H1 (cell line): ENCODE measurements around the gene DCTN1. TPM values are rescaled to one million over a fixed set of nuclear protein-coding genes. Genes with fewer than 3 reads are reported as not detected.

Experiments used
- CTCF ChIA-PET: fragments of 300-600 bp; sonication (Branson Sonifier 250); formaldehyde crosslinking; loops from one replicate; lab custom pipeline; 2021; ENCODE audit not compliant: partially characterized antibody; lab: Charles Lee
- POLR2A ChIA-PET: fragments of 300-600 bp; sonication (Branson Sonifier 250); formaldehyde crosslinking; loops from one replicate; lab custom pipeline; 2021; ENCODE audit warnings: inconsistent platforms; ENCODE audit not compliant: partially characterized antibody; lab: Charles Lee
- DNase-seq, 2 experiments: peaks; one replicate each; pipeline versions ENCODE4 v3.0.0 to v3.0.0-alpha.2; 2010 to 2022; ENCODE audit warnings: low spot score in 2 of 2, low read depth in 1 of 2, mixed read lengths in 1 of 2
- FAIRE-seq: peaks from 2 replicates; lab custom pipeline; 2011; peaks lifted over from hg19 to GRCh38; lab: Jason Lieb, UNC
- H2AFZ ChIP-seq: 2 replicates; pipeline ENCODE4 v1.8.1; 2012; ENCODE audit warnings: low read length, inconsistent platforms
- H2AK5ac ChIP-seq: 2 replicates; pipeline ENCODE4 v1.6.1; 2013; ENCODE audit warnings: low read depth, low read length
- H2BK120ac ChIP-seq: replicated peaks from 2 replicates; pipeline ENCODE3; 2013; ENCODE audit warnings: low read depth, low read length, inconsistent platforms
- H2BK12ac ChIP-seq: 2 replicates; pipeline ENCODE4 v1.6.1; 2013; ENCODE audit warnings: low read depth, low read length
- H2BK15ac ChIP-seq: 2 replicates; pipeline ENCODE4 v1.6.1; 2013; ENCODE audit warnings: low read length
- H2BK20ac ChIP-seq: 2 replicates; pipeline ENCODE4 v1.6.1; 2013; ENCODE audit warnings: low read length
- H2BK5ac ChIP-seq: 2 replicates; pipeline ENCODE4 v1.6.1; 2013; ENCODE audit warnings: low read depth, low read length
- H3K14ac ChIP-seq: 2 replicates; pipeline ENCODE4 v1.6.1; 2013; ENCODE audit warnings: inconsistent platforms; ENCODE audit not compliant: insufficient read length
- H3K18ac ChIP-seq: 2 replicates; pipeline ENCODE4 v1.6.1; 2013; ENCODE audit warnings: low read length; ENCODE audit errors: extremely low read depth
- H3K23ac ChIP-seq: 2 replicates; pipeline ENCODE4 v1.6.1; 2013; ENCODE audit warnings: inconsistent platforms; ENCODE audit not compliant: insufficient read length
- H3K23me2 ChIP-seq: 2 replicates; pipeline ENCODE4 v1.6.1; 2013; ENCODE audit warnings: low read depth, low read length
- H3K27ac ChIP-seq: 2 replicates; pipeline ENCODE4 v1.6.1; 2011; ENCODE audit warnings: low read depth, low read length, inconsistent platforms
- H3K27me3 ChIP-seq, 4 experiments: replicated peaks in 1 of 4; 1 replicate in 1 of 4; 2 replicates in 3 of 4; pipeline versions ENCODE4 v1.6.1 to v1.8.1; 2011 to 2013; ENCODE audit warnings: low read length in 3 of 4, mild to moderate bottlenecking in 3 of 4, inconsistent platforms in 2 of 4, mixed read lengths in 2 of 4, moderate library complexity in 1 of 4; ENCODE audit not compliant: control insufficient read depth in 3 of 4, insufficient read depth in 3 of 4; ENCODE audit errors: extremely low read depth in 1 of 4
- H3K36me3 ChIP-seq, 4 experiments: 2 replicates each; pipeline versions ENCODE4 v1.6.1 to v1.8.1; 2011 to 2013; ENCODE audit warnings: mild to moderate bottlenecking in 4 of 4, low read length in 3 of 4, moderate library complexity in 2 of 4, control low read depth in 1 of 4, inconsistent platforms in 1 of 4; ENCODE audit not compliant: insufficient read depth in 4 of 4, control insufficient read depth in 2 of 4
- H3K4ac ChIP-seq: replicated peaks from 2 replicates; pipeline ENCODE3; 2013; ENCODE audit warnings: low read length, low read depth, mixed read lengths, inconsistent platforms; ENCODE audit not compliant: insufficient read length
- H3K4me1 ChIP-seq, 4 experiments: replicated peaks in 1 of 4; 1 replicate in 1 of 4; 2 replicates in 3 of 4; pipeline versions ENCODE4 v1.6.1 to v1.8.1; 2011 to 2013; ENCODE audit warnings: low read length in 3 of 4, inconsistent platforms in 2 of 4, mixed read lengths in 1 of 4; ENCODE audit not compliant: insufficient read depth in 4 of 4, control insufficient read depth in 3 of 4
- H3K4me2 ChIP-seq, 2 experiments: 2 replicates each; pipeline versions ENCODE4 v1.6.1 to v1.8.1; 2011 to 2013; ENCODE audit warnings: low read depth in 2 of 2, low read length in 2 of 2, control low read depth in 1 of 2, inconsistent platforms in 1 of 2, mild to moderate bottlenecking in 1 of 2; ENCODE audit not compliant: insufficient read depth in 1 of 2
- H3K4me3 ChIP-seq, 4 experiments: fragments of 200-600, 300-600 bp in 1 of 4; sonication (generic), shearing (Covaris generic), sonication (Bioruptor Twin) in 1 of 4; 2 replicates each; pipeline versions ENCODE4 v1.5.1 to v1.8.1; 2011 to 2016; ENCODE audit warnings: low read length in 4 of 4, low read depth in 3 of 4, control low read depth in 2 of 4, inconsistent platforms in 2 of 4, mild to moderate bottlenecking in 2 of 4, mixed read lengths in 1 of 4, moderate library complexity in 1 of 4; ENCODE audit not compliant: insufficient read depth in 2 of 4; ENCODE audit errors: extremely low read depth in 1 of 4
- H3K56ac ChIP-seq: replicated peaks from 2 replicates; pipeline ENCODE3; 2013; ENCODE audit warnings: low read depth, mild to moderate bottlenecking, mixed read lengths, low read length, inconsistent platforms; ENCODE audit not compliant: insufficient read length
- H3K79me1 ChIP-seq: 2 replicates; pipeline ENCODE4 v1.6.1; 2013; ENCODE audit warnings: low read depth, low read length, control low read depth
- H3K79me2 ChIP-seq, 2 experiments: 2 replicates each; pipeline versions ENCODE4 v1.6.1 to v1.8.1; 2012 to 2013; ENCODE audit warnings: low read length in 2 of 2, mild to moderate bottlenecking in 2 of 2, inconsistent platforms in 1 of 2; ENCODE audit not compliant: insufficient read depth in 2 of 2, control insufficient read depth in 1 of 2
- H3K9ac ChIP-seq, 4 experiments: replicated peaks in 1 of 4; 1 replicate in 1 of 4; 2 replicates in 3 of 4; pipeline versions ENCODE4 v1.6.1 to v1.8.1; 2011 to 2013; ENCODE audit warnings: low read depth in 3 of 4, low read length in 3 of 4, control low read depth in 2 of 4, mild to moderate bottlenecking in 2 of 4, moderate library complexity in 2 of 4, inconsistent platforms in 1 of 4; ENCODE audit errors: extremely low read depth in 1 of 4
- H3K9me3 ChIP-seq, 2 experiments: 2 replicates each; pipeline versions ENCODE4 v1.6.1 to v1.8.1; 2012 to 2013; ENCODE audit warnings: mild to moderate bottlenecking in 2 of 2, moderate library complexity in 2 of 2, control low read depth in 1 of 2, inconsistent platforms in 1 of 2, low read depth in 1 of 2, low read length in 1 of 2, mixed read lengths in 1 of 2; ENCODE audit not compliant: insufficient read depth in 2 of 2
- H4K20me1 ChIP-seq, 2 experiments: replicated peaks in 1 of 2; 2 replicates each; pipeline versions ENCODE3 to v1.8.1; 2011 to 2013; ENCODE audit warnings: inconsistent platforms in 2 of 2, low read length in 2 of 2, mild to moderate bottlenecking in 1 of 2; ENCODE audit not compliant: insufficient read depth in 2 of 2, control insufficient read depth in 1 of 2
- H4K5ac ChIP-seq: 2 replicates; pipeline ENCODE4 v1.6.1; 2013; ENCODE audit warnings: low read length, low read depth, mixed read lengths, inconsistent platforms; ENCODE audit not compliant: insufficient read length
- H4K8ac ChIP-seq: 2 replicates; pipeline ENCODE4 v1.8.0; 2013; ENCODE audit warnings: mild to moderate bottlenecking, moderate library complexity, low read length, inconsistent platforms; ENCODE audit not compliant: insufficient read depth; ENCODE audit errors: extremely low read depth
- H4K91ac ChIP-seq: replicated peaks from 2 replicates; pipeline ENCODE3; 2013; ENCODE audit warnings: low read length, mixed read lengths, inconsistent platforms; ENCODE audit not compliant: insufficient read length
- BRCA1 ChIP-seq: IDR thresholded peaks from 2 replicates; pipeline ENCODE4 v1.6.1; 2012; ENCODE audit warnings: low read depth, low read length, improper control_type of control experiment
- CTCF ChIP-seq, 3 experiments: IDR thresholded peaks; 1 replicate in 2 of 3; 2 replicates in 1 of 3; pipeline versions ENCODE4 v1.5.1 to v1.6.1; 2011; ENCODE audit warnings: low read length in 3 of 3, mild to moderate bottlenecking in 3 of 3, inconsistent platforms in 2 of 3, low read depth in 1 of 3, moderate library complexity in 1 of 3; ENCODE audit not compliant: insufficient read depth in 1 of 3; ENCODE audit errors: control extremely low read depth in 1 of 3
- RAD21 ChIP-seq, 2 experiments: IDR thresholded peaks in 1 of 2; conservative IDR thresholded peaks in 1 of 2; 2 replicates each; pipeline ENCODE4 v1.6.1; 2011; ENCODE audit warnings: low read depth in 2 of 2, low read length in 2 of 2, improper control_type of control experiment in 1 of 2, inconsistent platforms in 1 of 2, mild to moderate bottlenecking in 1 of 2, moderate library complexity in 1 of 2
- polyA plus RNA-seq, 7 experiments: library from polyadenylated mRNA; depleted of rRNA in 3 of 7; stranded (reverse) in 5 of 7; unstranded in 2 of 7; fragments of >200 nt in 5 of 7; fragments of 200-250 nt in 2 of 7; gene quantifications; 1 replicate in 5 of 7; 2 replicates in 1 of 7; 4 replicates in 1 of 7; pipeline versions ENCODE4 v1.2.1 to v1.2.3, GENCODE V29; 2011 to 2013; ENCODE audit warnings: missing spikeins in 2 of 7, mixed read lengths in 2 of 7
- total RNA-seq: library from RNA; stranded (reverse); fragmentation: NEBNext Ultra II Directional; extraction: Animal tissue kit (Norgen Biotek cat#: 25700); gene quantifications from 2 replicates; pipeline ENCODE4 v1.2.1, GENCODE V29; 2021

DCTN1 gene
- total and polyA plus RNA-seq, 2 of the 8 experiments (the other 6 are each of a cell fraction or from before 2014, with no cell fraction given) = 105 to 162 TPM

- peak; percentile 65 for FAIRE-seq
These were observed 19.7 kb upstream of the DCTN1 start for GRCh38 chr2:74399785-74400184.

More at GRCh38 chr2:74399785-74400184, 19.7 kb upstream of the DCTN1 start:
- no peak overlapping the region for H4K5ac ChIP-seq
- H2BK120ac ChIP-seq = no peak overlapping the region
- peak overlapping the region; percentile 97 for H2AFZ ChIP-seq
- CTCF ChIA-PET = interaction anchor here (0.6 to 4.2 kb wide), 20 partner anchors 9 to 389 kb away, joined by 3 to 48 read pairs (median 4); partner anchors contain the start of gene MRPL53
- no peaks in the 10 kb centered on the region for H3K36me3 ChIP-seq
- no peaks in the 10 kb centered on the region for H3K79me1 ChIP-seq
- no peak overlapping the region for H4K91ac ChIP-seq
- no peak overlapping the region for H3K27ac ChIP-seq
- no peak overlapping the region for H2BK5ac ChIP-seq
- no peak overlapping the region for H3K23ac ChIP-seq
- H2BK12ac ChIP-seq = no peak overlapping the region
- no peak overlapping the region for H3K9ac ChIP-seq
- no peaks in the 10 kb centered on the region for H3K27me3 ChIP-seq
- POLR2A ChIA-PET = no interaction called here
- no peak overlapping the region for H3K4me3 ChIP-seq
- no peaks in the 10 kb centered on the region; the same call in 1 of the 2 replicates for H3K23me2 ChIP-seq
- no peak for DNase-seq
- no peak overlapping the region for H4K8ac ChIP-seq
- no peak overlapping the region for H3K4me2 ChIP-seq
- H3K79me2 ChIP-seq = no peaks in the 10 kb centered on the region
- TF ChIP-seq RAD21 (IDR thresholded peaks at IDR 0.05 in 1 of 2, conservative IDR thresholded peaks at IDR 0.05 in 1 of 2; ENCODE audit: low read depth in 2 of 2, low read length in 2 of 2) (peak; percentile 65 to 66), CTCF (IDR thresholded peaks at IDR 0.05; ENCODE audit: control extremely low read depth in 1 of 3, insufficient read depth in 1 of 3, low read depth in 1 of 3, low read length in 3 of 3) (peak in 2 of 3 experiments; percentile 51 to 61; a peak in 3 of 4 replicates), BRCA1 (no peak)
- TF ChIP-seq, all 59 proteins: peak for 2
- Histone ChIP-seq H3K9me3 (no peaks in the 10 kb centered on the region), H4K20me1 (no peaks in the 10 kb centered on the region), H2BK15ac (no peak overlapping the region), H2AK5ac (no peak overlapping the region), H3K4ac (no peak overlapping the region), H2BK20ac (no peak overlapping the region), H3K14ac (no peak overlapping the region), H3K18ac (no peak overlapping the region), H3K56ac (no peak overlapping the region), H3K4me1 (peaks cover 0 to 3% (median 0%) of the 10 kb centered on the region in 4 experiments; a peak in 1 of 7 replicates)
